T-helper 1 cell treated with Interleukin-12 subunit alpha and Interleukin-12 subunit beta and Interleukin-4 antibody, amounts not matched to agents 30 μg/mL and 1 μg/mL, for 36 hours (primary cell): ENCODE measurements around the gene ATXN7L3.

Experiments
- H3K27ac Mint-ChIP-seq: one replicate; pipeline ENCODE4 v1.8.0; 2021; ENCODE audit warnings: mild to moderate bottlenecking, mixed read lengths
- H3K27me3 Mint-ChIP-seq: one replicate; pipeline ENCODE4 v1.8.0; 2021; ENCODE audit warnings: low read depth, mixed read lengths
- H3K36me3 Mint-ChIP-seq: one replicate; pipeline ENCODE4 v1.8.0; 2021; ENCODE audit warnings: low read depth, mixed read lengths
- H3K4me1 Mint-ChIP-seq: one replicate; pipeline ENCODE4 v1.8.0; 2021; ENCODE audit warnings: low read depth, mixed read lengths
- H3K4me3 Mint-ChIP-seq: one replicate; pipeline ENCODE4 v1.8.0; 2021; ENCODE audit warnings: mild to moderate bottlenecking, moderate library complexity, mixed read lengths
- H3K9me3 Mint-ChIP-seq: one replicate; pipeline ENCODE4 v1.8.0; 2021; ENCODE audit warnings: mixed read lengths

ATXN7L3 gene

DNA sequence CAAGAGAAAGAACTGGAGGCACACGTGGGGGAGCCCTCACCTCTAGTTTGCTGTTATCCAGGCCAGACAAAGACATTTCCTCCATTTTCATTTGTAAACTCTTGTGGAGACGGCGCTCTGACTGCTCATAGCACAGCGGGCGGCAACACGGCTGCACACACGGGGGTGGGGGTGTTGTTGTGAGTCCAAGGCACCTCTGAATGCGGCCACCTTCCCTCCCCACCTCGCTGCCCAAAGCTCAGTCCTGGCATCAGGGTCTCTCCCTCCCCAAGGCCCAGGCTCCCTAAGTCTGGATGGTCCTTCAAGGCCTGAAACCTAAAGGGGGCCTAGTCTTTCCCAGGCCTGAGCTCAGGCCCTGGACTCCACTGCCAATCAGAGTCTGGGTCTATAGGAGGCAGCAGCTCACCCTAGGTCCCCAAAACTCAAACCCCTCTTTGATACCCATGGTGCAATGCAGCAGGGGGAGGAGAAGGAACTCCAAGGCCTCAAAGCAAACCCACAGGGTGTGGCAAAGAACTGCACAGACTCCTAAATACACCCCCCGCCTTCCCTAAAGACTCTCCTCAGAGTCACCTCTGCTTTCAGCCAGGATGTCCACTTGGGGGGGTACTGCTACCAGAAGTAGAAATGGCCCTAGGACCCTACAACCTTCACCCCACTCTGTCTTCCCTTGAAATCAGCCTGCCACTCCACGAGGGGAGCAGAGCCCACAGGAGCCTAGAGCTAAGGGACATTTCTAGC lies 1.5 kb downstream of the ATXN7L3 start:
- H3K9me3 Mint-ChIP-seq, result no peaks in the 10 kb centered on the region
- no peaks in the 10 kb centered on the region for H3K27me3 Mint-ChIP-seq
- H3K36me3 Mint-ChIP-seq, result peaks cover 34% of the 10 kb centered on the region
- peak overlapping the region; percentile 76 for H3K27ac Mint-ChIP-seq
- peak overlapping the region; percentile 90 for H3K4me3 Mint-ChIP-seq
- H3K4me1 Mint-ChIP-seq, result peaks cover 26% of the 10 kb centered on the region

GRCh38 chr17:44197107-44197506 lies 2.6 kb downstream of the ATXN7L3 start:
- Mint-ChIP-seq H3K4me1 (peaks cover 23% of the 10 kb centered on the region), H3K36me3 (peaks cover 37% of the 10 kb centered on the region), H3K9me3 (no peaks in the 10 kb centered on the region), H3K4me3 (peak overlapping the region; percentile 90), H3K27me3 (no peaks in the 10 kb centered on the region), H3K27ac (no peak overlapping the region)

DNA sequence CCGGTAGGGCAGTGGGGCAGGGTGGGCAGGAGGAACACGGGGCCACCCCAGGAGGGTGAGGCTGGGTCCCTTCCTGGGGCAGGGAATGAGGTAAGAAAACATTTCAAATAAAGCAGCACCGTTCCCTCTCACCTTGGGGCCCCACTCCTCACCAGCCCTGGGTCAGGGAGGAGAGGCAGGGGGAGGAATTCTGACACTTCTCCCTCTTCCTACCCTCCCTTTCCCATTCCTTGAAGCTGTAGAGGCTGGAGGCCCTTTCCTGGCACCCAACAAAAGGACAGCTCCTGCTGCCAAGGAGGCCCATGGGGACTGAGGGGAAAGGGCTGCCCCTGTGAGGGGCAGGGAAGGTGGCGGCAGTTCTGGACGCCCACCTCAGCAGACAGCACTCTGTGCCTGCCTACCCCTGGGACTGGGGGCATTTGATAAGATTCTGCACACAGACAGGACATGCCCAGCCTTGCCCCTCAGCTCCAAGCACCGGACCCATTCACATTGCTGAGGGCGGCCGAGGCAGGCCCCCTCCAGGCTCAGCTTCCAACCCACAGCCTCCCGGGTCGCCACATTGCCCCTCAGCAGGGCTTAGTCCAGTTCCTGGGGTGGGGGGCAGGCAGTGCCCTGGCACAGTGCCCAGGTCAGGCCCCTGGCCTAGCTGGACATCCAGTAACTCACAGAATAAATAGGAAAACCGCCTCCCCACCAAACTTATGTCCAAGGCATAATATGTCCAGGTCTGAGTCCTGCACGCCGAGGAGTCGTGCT lies 6.2 kb downstream of the ATXN7L3 start:
- no peak overlapping the region for H3K27ac Mint-ChIP-seq
- H3K4me1 Mint-ChIP-seq, result peaks cover 17% of the 10 kb centered on the region
- no peaks in the 10 kb centered on the region for H3K27me3 Mint-ChIP-seq
- no peaks in the 10 kb centered on the region for H3K9me3 Mint-ChIP-seq
- H3K4me3 Mint-ChIP-seq, result no peak overlapping the region
- peaks cover 47% of the 10 kb centered on the region for H3K36me3 Mint-ChIP-seq

GRCh38 chr17:44192750-44193149 lies 6.9 kb downstream of the ATXN7L3 start:
- H3K27me3 Mint-ChIP-seq, result no peaks in the 10 kb centered on the region
- H3K27ac Mint-ChIP-seq, result no peak overlapping the region
- H3K36me3 Mint-ChIP-seq, result peaks cover 44% of the 10 kb centered on the region
- H3K4me1 Mint-ChIP-seq, result peaks cover 19% of the 10 kb centered on the region
- no peaks in the 10 kb centered on the region for H3K9me3 Mint-ChIP-seq
- H3K4me3 Mint-ChIP-seq, result no peak overlapping the region

- Mint-ChIP-seq H3K4me1 (peaks cover 18% of the 10 kb centered on the region), H3K9me3 (no peaks in the 10 kb centered on the region), H3K27me3 (no peaks in the 10 kb centered on the region), H3K27ac (no peak overlapping the region), H3K36me3 (peaks cover 38% of the 10 kb centered on the region), H3K4me3 (no peak overlapping the region)
These were observed 7.7 kb downstream of the ATXN7L3 start for GRCh38 chr17:44191941-44192496.

- H3K27ac Mint-ChIP-seq, result no peak overlapping the region
- H3K27me3 Mint-ChIP-seq, result no peaks in the 10 kb centered on the region
- peaks cover 36% of the 10 kb centered on the region for H3K36me3 Mint-ChIP-seq
These were observed 8.3 kb downstream of the ATXN7L3 start for GRCh38 chr17:44191369-44191768.

GRCh38 chr17:44190481-44190880 lies 9.2 kb downstream of the ATXN7L3 start:
- Mint-ChIP-seq H3K27me3 (no peaks in the 10 kb centered on the region), H3K4me3 (no peak overlapping the region), H3K9me3 (no peaks in the 10 kb centered on the region), H3K4me1 (peaks cover 21% of the 10 kb centered on the region), H3K36me3 (peaks cover 31% of the 10 kb centered on the region), H3K27ac (no peak overlapping the region)

More at GRCh38 chr17:44191369-44191768, 8.3 kb downstream of the ATXN7L3 start:
- Mint-ChIP-seq H3K9me3 (no peaks in the 10 kb centered on the region), H3K4me1 (peaks cover 19% of the 10 kb centered on the region), H3K4me3 (no peak overlapping the region)

- no peaks in the 10 kb centered on the region for H3K27me3 Mint-ChIP-seq
- H3K4me3 Mint-ChIP-seq, result peak overlapping the region; percentile 99
- peaks cover 20% of the 10 kb centered on the region for H3K36me3 Mint-ChIP-seq
- no peaks in the 10 kb centered on the region for H3K9me3 Mint-ChIP-seq
- peak overlapping the region; percentile 99 for H3K27ac Mint-ChIP-seq
- peaks cover 29% of the 10 kb centered on the region for H3K4me1 Mint-ChIP-seq
These were observed 10.9 kb downstream of the ATXN7L3 start for GRCh38 chr17:44188576-44189403.

- Mint-ChIP-seq H3K27ac (peak overlapping the region; percentile 99), H3K27me3 (no peaks in the 10 kb centered on the region), H3K9me3 (no peaks in the 10 kb centered on the region), H3K4me3 (peak overlapping the region; percentile 99), H3K4me1 (peaks cover 31% of the 10 kb centered on the region), H3K36me3 (peaks cover 18% of the 10 kb centered on the region)
These were observed 12.4 kb downstream of the ATXN7L3 start for GRCh38 chr17:44187131-44187899.

GRCh38 chr17:44186307-44187130 lies 13.2 kb downstream of the ATXN7L3 start, which contains the start of gene TMUB2:
TMUB2 (plus strand) TSS chr17:44186972; CDS start chr17:44187709, 737 bp downstream.
- no peaks in the 10 kb centered on the region for H3K27me3 Mint-ChIP-seq
- peak within 1 kb of the TSS; percentile 99 for H3K4me3 Mint-ChIP-seq
- peaks cover 36% of the 10 kb centered on the region for H3K4me1 Mint-ChIP-seq
- H3K9me3 Mint-ChIP-seq, result no peaks in the 10 kb centered on the region
- H3K27ac Mint-ChIP-seq, result peak within 1 kb of the TSS; percentile 99
- H3K36me3 Mint-ChIP-seq, result peaks cover 23% of the 10 kb centered on the region

- H3K27me3 Mint-ChIP-seq, result no peaks in the 10 kb centered on the region
- no peak overlapping the region for H3K27ac Mint-ChIP-seq
- no peak overlapping the region for H3K4me3 Mint-ChIP-seq
- no peaks in the 10 kb centered on the region for H3K9me3 Mint-ChIP-seq
- H3K4me1 Mint-ChIP-seq, result peaks cover 36% of the 10 kb centered on the region
- H3K36me3 Mint-ChIP-seq, result peaks cover 12% of the 10 kb centered on the region
These were observed 15.4 kb downstream of the ATXN7L3 start for GRCh38 chr17:44184212-44184810.

GRCh38 chr17:44183024-44183423 lies 16.7 kb downstream of the ATXN7L3 start:
- Mint-ChIP-seq H3K9me3 (no peaks in the 10 kb centered on the region), H3K27ac (no peak overlapping the region), H3K4me3 (no peak overlapping the region), H3K4me1 (peaks cover 30% of the 10 kb centered on the region), H3K27me3 (no peaks in the 10 kb centered on the region), H3K36me3 (peaks cover 17% of the 10 kb centered on the region)

- Mint-ChIP-seq H3K4me1 (peaks cover 5% of the 10 kb centered on the region), H3K27me3 (no peaks in the 10 kb centered on the region), H3K27ac (no peak overlapping the region), H3K36me3 (peaks cover 25% of the 10 kb centered on the region), H3K9me3 (no peaks in the 10 kb centered on the region), H3K4me3 (no peak overlapping the region)
These were observed 21.6 kb downstream of the ATXN7L3 start for GRCh38 chr17:44178133-44178532.
